NCI-H345 (cell line): ENCODE measurements around the gene IFIT2.
A peak's percentile ranks its signal among the peaks of the same experiment; 100 is the strongest.
"Not testable (repeated sequence)": the region's sequence is repeated elsewhere in the genome, so short reads cannot be mapped to it uniquely, and the experiment has no call there.

Experiments
- DNase-seq: peaks from one replicate; lab custom pipeline; 2025; lab: John Stamatoyannopoulos, UW

Gene IFIT2, protein sequence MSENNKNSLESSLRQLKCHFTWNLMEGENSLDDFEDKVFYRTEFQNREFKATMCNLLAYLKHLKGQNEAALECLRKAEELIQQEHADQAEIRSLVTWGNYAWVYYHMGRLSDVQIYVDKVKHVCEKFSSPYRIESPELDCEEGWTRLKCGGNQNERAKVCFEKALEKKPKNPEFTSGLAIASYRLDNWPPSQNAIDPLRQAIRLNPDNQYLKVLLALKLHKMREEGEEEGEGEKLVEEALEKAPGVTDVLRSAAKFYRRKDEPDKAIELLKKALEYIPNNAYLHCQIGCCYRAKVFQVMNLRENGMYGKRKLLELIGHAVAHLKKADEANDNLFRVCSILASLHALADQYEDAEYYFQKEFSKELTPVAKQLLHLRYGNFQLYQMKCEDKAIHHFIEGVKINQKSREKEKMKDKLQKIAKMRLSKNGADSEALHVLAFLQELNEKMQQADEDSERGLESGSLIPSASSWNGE

DNA sequence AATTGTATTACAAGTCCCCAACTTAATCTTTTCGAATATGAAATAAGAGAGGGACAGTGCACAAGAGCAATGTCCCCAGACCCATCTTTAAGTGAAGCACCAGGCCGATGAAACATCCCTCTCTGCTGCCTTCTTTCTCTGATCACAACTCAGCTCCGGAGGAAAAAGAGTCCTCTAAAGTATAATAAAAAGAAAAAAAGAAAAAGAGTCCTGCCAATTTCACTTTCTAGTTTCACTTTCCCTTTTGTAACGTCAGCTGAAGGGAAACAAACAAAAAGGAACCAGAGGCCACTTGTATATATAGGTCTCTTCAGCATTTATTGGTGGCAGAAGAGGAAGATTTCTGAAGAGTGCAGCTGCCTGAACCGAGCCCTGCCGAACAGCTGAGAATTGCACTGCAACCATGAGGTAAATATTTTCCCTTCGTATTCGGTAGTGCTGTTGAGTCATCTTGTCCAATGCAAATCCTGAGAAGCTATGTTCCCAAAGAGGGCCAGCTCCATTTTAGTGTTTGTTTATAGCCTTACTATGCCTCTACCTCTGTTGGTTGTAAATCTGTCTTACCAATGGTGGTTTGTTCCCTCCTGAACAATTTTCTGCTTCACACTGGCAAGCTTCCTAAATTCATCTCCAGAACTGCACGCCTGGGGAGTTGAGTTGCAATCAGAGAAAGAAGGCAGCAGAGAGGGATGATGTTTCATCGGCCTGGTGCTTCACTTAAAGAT, at the start of gene IFIT2:
Gene IFIT2, plus strand, starts transcription at position 326 of the 725 bp plus-strand sequence. Its CDS starts 78 bp downstream, at position 404.
- DNase-seq = peak; percentile 52

DNA sequence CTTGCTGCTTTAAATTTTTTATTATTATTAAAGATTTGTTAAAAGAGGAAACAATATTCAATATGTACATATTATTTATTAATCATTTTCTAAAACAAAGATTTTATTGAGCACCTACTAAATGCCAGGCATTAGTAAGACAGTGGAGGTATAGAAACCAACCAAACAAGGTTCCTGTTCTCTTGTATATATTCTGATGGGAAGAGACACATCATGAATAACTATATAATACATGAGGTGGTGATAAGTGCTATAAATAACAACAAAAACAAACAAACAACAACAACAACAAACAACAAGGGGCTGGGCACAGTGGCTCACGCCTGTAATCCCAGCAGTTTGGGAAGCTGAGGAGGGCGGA, 49.6 kb upstream of the IFIT2 start:
- DNase-seq = no peak

DNA sequence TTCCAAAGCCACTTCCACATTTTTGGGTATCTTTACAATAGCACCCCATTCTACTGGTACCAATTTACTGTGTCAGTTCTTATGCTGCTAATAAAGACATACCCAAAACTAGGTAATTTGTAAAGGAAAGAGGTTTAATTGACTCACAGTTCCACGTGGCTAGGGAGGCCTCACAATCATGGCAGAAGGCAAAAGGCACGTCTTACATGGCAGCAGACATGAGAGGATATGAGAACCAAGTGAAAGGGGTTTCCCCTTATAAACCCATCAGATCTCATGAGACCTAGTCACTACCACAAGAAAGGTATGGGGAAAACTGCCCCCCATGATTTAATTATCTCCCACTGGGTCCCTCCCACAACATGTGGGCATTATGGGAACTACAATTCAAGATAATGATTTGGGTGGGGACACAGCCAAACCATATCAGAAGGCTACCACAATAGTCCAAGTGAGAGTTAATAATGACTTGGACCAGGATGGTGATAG, 46.7 kb upstream of the IFIT2 start:
- not testable (repeated sequence) for DNase-seq

DNA sequence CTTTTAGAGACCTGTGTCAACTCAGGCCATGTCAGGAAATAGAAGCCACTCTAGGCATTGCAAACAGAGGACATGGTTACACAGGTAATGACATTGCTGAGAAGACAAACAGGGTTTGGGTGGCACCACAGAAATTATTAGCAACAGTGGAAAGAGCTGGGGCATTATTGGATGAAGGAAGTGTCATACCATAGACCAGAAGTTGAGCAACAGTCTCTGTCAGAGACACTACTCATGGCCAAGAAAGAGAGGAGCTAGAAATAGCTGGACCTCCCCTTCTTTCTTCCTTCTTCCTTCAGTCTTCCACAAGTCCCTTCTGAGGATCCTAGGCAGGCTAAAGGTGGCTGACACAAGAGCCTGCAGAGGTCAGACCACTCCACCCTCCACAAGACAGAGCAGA, 46.1 kb upstream of the IFIT2 start:
- DNase-seq = no peak

DNA sequence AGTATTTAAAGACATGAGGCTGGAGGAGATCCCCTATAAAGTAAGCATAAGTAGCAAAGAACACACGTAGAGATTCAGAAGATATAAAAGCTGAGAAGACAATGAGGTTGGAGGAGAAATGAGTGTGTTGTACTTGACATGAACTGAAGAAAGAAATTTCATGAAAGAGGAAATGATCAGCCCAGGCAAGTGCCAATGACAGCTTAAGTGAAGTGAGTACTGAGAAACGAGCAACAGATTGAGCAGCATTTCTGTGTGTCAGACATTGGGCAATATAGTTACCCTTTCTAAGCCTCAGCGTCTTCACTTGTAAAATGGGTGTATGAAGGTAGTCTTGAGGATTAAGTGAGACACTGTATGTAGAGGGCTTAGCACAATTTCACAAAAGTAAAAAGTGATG, 45.5 kb upstream of the IFIT2 start:
- no peak for DNase-seq

DNA sequence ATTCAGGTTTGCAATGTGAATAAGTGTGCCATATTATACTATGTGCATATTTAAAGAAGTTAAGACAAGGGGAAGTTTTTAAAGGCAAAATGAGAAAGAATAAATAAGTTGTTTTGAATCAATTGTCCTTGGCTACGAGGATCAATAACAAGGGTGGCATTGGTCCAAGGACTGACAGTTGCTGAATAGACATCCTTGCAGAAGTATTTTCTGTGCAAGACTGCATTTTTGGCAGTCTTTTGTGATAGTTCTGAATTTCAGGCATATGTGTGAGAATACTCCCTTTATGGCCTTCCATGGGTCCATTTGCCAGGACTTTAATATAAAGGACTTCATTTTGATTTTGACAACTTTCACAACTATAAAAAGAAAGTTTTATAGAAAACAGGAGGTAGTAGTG, 44.9 kb upstream of the IFIT2 start:
- no peak for DNase-seq

DNA sequence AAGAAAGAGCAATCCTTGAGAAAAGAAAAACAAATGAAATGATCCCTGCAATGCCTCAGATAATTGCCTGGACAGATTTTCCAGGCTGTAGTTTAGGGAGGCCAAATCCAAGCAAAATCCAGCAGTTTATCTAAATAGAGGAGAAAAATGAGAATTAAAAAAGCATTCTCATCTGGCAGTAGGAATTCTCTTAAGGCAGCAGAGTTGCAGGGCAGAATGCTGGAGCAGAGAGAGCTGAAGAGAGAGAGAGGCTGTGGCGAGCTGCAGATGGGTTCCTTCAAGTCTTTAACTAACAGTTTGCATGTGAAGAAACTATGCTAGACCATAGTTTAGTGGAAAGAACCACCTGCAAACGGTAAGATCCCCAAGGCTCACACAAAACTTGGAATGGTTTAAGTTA, 44.3 kb upstream of the IFIT2 start:
- no peak for DNase-seq

DNA sequence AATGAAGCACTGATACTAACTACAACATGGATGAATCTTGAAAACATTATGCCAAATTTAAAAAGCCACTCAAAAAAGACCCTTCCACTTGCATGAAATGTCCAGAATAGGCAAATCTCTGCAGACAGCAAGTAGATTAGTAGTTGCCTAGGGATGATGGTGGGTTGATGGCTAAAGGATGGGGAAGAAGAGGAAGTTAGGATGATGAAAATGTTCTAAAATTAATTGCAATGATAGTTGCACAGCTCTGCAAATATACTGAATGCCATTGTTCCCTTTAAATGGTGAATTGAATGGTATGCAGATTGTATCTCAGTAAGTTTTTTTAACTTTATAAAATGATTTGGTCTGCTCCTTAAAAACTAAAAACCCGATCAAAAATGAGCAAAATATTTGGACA, 43.0 kb upstream of the IFIT2 start:
- no peak for DNase-seq

DNA sequence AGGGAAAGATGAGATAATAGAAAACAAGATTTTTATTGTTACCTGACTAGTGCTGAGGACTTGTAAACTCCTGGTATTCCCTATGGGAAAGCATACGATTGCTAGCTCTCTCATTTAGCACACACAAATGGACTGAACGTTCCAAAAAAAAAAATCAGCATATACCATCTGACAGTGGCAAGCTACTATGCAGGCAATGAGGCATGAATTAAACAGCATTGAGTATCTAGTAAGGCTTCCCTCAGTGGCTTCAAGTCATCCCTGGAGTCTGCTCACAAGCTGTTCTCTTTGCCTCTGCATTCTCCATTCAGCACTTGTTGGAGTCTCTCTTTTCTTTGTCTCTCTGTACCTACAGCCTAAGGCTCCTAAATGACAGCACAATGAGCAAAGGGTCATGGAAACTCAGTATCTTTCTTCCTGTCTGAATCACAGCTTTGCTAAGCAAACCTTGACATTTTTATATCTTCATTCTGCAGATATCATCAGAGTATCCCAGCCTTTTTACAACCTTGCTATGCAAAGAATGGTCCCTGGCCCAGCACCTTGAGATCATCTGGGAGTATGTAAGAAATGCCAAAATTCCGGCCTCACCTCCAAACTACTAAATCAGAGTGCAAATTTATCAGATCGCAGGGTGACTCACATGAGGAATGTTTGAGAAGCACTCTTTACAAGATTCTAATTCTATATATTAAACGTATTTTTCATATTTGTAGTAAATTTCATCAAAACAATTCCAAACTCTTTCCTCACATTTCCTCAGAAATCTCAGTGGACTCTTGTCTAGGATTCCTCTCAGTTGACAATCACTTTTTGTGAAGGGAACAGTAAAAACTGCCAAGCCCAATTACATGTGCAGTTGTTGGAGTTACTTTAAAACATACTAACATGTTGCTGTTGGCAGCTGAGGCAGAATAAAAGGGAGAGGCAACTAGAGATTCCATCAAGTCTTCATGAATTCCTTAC, 39.5 kb upstream of the IFIT2 start:
- DNase-seq = no peak

DNA sequence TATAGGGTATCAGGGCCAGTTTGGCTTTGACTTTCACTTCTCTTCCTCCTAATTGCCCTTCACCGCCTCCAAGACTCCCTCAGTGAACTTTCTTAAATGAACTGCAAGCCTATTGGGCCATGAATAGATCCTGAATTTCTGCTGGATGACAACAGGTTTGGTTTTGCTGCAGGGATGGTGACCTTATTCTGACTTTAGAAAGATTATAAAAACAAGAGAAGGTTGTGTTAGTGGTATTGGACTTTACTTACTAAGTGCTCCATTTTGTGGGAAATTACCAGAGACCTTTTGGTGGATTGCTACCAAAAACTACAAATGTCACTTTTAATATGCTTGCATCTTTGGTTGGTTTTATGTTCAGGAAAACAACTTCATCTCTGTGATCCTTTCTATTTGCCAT, 38.8 kb upstream of the IFIT2 start:
- no peak for DNase-seq

DNA sequence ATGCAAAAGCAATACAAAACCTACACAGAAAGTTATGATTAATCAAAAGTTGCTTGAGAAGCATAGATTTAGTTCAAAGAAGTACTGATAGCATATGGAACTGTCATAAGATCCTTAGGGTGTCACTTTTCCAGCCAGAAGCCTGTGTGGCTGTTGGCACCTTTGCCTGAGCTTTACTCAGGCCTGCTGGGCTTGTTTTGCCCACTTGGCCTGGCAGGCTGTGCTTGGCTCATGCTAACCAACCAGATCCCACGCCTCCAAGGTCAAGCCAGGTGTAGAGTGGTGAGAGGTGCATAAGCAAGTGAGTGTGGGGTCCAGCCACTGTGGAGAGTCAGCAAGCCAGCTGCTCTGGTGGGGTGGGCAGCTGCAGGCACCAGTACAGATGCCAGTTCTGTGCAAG, 38.3 kb upstream of the IFIT2 start:
- DNase-seq = no peak

DNA sequence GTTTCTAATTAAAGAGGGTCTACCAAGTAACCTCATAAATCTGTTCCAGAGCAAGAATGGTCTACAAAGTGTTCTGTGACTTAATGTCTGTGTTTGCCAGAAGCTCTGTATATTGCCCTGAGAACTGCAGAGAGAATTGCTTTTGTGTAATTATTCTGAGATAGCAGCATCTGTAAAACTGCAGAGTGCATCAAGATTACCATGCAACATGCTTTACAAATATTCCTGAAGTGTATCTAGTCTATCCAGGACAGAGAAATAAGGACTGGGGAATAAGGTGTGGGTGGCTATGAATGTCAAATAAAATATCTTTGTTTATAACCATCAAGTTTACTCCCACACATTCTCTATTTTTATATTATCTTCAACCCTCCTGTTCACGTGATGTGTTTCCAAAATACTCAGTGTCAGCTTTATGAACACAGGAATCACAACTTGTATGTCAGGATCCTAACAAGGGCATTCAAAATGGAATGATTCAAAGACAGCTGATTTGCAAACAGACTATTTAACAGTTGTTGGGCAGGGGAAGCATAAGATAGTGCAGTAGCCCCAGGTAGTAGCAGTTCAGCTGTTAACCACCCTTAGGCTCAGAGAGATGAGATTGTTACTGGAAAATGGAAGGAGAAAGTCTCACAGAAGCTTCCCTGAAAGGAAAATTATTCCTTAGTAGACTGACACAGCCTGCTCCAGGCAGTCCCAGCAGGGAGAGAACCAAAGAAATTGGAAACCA, 35.0 kb upstream of the IFIT2 start:
- no peak for DNase-seq

DNA sequence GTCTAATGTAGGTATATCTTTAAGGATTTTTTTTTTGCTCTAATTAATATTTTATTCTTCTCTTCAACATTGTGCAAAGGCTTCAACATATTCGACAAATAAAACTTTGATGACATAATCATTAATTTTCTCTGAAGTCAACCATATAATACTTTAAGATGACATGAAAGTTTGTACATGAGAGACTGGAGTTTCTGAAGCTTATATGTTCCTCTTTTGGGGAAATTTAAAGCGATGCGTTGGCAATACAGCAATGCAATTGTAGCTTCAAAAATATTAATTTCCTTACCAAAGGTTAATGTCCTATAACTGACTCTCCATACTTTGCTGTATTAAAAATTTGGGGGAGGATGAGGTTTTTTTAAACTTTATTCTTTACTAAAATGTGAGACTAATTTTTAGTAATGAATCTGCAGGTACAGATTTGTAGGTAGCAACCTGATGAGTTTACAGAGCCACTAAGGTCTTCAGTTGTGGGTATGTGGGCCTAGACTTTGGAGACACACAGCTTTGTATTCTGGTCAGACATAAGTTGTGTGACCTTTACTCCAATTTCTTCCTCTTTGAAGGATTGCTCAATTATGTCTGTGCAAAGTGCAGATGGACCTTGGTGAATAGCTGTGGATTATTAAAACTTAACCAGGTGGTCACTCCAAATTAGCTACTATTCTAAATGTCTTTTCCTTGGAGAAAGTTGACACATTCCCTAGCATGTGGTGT, 32.3 kb upstream of the IFIT2 start:
- no peak for DNase-seq

DNA sequence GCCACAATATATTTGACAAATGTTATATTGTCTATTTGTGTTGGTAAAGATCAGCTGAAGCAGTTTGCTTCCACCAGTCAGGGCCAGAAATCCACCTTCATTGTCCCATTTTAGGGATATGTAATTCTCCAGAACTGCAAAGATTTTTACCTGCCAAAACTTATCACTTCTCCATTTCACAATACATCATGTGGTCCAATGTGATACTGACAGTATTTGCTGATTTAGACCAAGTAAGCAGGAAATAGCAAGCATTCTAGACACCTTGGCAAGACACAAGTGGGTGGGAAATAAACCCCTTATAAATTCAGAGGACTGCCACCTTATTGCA, 31.7 kb upstream of the IFIT2 start:
- no peak for DNase-seq

DNA sequence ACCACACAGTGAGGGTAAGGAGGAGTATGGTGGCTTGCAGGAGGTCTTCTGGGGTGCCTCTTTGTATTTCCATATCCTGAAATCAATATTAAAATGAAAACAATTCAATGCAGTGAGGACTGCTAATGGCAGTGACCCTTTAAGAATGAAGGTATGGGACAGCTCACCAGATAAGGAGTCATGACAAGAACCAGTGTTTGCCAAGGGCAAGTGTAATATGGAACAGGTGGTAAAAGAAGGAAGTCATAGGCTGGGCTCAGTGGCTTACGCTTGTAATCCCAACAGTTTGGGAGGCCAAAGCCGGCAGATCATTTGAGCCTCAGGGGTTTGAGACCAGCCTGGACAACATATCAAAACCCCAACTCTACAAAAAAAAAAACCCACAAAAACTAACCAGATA, 30.3 kb upstream of the IFIT2 start:
- no peak for DNase-seq

DNA sequence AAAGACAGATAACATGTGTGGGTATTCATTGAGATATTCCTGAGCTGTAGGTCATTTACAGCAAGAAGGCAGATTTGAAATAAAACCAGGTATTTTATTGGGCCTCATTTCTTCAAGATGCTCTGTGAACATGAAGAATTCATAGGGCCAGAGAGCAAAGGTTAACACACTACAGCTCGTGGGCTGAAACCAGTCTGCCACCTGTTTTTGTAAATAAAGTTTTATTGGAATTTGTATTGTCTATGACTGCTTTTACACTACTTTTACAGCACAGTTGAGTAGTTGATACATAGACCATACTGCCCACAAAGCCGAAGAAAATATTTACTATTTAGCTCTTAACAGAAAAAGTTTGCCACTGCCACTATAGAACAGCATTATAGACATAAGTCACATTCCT, 28.2 kb upstream of the IFIT2 start:
- DNase-seq = no peak

DNA sequence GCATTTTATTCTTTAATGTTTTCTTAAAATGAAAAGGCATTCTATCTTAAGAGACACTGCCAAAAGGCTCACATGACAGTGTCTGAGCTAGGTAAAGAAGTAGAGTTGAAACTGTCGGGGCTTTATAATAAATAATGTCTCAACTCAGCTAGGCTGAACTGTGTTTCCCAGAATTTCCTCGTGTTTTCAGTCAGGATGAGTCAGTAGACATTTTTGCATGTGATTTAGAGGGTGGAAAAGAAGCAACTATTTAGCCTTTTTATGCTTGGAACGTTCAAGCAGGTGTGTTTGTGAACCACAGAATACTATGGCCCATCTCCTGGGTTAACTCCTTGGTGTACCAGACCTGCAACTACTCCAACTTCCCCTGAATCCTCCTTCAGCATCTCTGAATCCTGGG, 26.9 kb upstream of the IFIT2 start:
- no peak for DNase-seq

DNA sequence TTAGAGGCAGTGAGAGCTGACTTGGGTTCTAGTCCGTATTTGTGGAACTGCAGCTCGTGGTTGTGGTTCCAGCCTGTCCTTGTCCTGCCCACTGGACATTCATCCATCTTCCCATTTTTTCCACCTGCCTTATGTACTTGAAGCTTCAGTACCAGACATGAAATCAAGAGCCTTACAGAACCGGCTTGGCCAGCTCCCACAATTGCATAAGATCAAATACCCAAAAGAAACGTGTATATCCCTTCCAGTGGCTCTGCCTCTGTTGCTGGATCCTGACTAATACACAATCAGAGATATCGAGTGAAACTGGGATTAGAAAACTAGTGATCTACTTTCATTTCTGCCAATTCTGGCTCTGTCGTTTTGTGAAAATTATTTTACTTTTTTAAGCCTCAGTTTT, 26.5 kb upstream of the IFIT2 start:
- DNase-seq = no peak

DNA sequence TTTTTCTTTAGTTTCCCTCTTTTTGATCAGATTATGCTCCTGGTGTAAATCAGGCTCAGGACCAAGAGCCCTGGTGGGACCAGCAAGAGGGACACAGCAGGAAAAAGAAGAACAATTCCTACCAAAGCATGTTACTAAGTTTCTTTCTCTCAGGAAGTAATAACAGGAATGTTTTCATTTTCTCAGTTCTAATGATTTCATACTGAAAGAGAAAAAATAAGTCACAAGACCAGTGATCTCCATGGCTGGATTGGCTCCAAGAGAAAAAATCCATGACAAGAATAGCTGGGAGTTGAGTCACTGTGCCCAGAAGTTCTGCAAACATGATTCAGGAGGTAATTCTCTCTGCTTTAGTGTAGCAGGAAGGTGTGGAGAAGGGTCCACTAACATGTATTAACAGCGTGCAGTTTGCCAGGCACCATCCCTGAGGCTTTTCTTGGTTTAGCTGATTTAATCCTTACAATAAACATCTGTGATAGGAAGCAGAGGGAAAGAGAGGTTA, 23.8 kb upstream of the IFIT2 start:
- DNase-seq = no peak

DNA sequence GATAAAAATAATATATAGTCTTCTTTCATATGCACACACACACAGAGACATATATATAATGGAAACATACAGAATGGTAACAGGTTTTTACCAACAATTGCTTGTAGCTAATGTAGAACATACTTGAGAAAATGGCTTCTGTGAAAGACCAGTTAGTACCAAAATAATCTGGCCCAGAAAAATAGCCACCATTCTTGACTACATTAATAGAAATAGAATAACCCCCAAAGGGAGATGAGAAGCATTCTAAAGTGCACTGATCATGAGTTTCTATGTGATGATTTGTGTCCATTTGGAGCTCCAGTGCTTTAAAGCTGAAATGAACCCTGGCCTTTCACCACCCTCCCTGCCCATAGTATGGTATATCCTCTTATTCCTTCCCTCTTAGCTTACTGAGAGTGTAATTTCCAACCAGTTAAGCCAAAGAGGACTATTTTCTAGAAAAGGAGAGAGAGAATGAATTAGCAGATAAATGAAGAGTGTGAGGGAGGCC, 22.9 kb upstream of the IFIT2 start:
- no peak for DNase-seq

DNA sequence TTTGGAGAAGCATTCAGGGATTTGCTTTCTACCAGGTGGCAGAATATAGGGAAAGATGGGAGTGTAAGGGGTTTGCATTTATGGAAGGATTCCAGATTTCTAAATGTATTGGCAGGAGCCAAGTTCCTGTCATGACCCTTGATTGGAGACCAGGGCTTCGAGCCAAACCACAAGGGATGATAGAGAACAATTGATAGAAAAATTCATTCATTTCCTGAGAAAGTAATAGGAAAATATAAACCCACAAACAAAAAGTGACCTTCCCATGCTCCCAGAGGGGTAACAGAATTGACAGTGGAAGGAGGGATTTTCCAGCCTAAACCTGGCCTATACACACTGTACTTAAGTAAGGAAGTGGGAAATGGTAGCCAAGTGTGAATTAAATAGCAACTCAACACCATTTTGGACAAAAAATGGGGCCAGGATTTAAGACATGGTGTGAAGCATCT, 22.4 kb upstream of the IFIT2 start:
- DNase-seq = no peak
